ENCODE measurements around the gene FOXP1. TPM values are rescaled to one million over a fixed set of nuclear protein-coding genes. Genes with fewer than 3 reads are reported as not detected.

FOXP1 gene
- total RNA-seq, 2 donors from 2014 or later = 119 to 199 TPM

DNA sequence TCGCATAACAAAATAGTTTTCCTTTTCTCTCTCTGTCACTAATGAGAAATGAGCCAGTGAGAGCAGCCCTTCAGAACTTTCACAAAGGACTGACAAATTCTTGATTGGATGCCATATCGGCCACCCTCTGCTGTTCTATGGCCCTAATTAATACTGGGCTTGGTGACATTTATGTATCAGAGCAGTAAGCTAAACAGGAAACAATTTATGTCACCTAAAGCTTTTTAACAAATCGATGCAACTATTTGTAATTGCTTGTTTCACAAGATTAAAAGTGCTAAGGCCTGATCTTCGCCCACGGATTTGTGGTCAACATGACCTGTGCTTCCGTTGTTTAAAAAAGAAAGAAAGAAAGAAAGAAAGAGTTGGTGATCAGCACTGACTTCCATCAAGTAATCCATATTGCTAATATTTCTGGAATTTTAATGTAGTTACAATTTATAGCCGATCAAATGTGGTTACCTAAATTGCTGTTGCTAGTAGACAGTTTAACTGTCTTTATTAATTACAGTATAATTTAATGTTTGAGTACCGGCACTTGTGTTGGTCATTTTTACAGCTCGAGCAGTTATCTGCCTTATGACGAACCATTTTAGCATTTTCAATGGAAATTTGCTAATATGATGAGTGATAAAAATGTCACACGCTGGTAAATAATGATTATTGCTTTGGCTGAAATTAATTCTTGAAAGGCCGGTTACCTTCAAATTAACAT, 631.3 kb downstream of the FOXP1 start:
- Mint-ChIP-seq H3K36me3 (no peaks in the 10 kb centered on the region), H3K9me3 (no peaks in the 10 kb centered on the region), H3K27ac (no peak overlapping the region)
- DNase-seq (ENCODE audit: low spot score in 2 of 2) (no peak), ATAC-seq (no peak)

DNA sequence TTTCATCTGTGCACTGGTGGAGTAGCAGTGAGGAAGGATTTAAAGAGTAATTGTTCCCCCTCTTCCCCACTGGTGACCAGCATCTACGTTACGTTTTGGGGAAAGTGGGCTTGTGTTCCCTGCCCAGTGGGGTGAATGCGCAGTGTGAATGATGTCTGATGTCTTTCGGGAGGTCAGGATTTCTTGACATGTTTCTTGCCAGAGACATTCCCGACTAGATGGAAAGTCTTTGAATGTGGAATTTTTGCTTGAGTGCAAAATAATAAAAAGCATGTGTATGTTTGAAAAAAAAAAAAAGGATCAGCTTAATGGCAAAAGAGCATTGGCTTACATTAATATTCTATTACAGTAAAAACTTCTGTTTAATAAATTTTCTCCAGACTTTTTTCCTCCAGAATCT, 632.2 kb downstream of the FOXP1 start:
- H3K36me3 Mint-ChIP-seq = no peaks in the 10 kb centered on the region
- no peak for ATAC-seq
- peak overlapping the region in 1 of 2 donors; percentile 73 for H3K27ac Mint-ChIP-seq
- no peaks in the 10 kb centered on the region for H3K9me3 Mint-ChIP-seq
- DNase-seq (ENCODE audit: low spot score in 2 of 2) = no peak

DNA sequence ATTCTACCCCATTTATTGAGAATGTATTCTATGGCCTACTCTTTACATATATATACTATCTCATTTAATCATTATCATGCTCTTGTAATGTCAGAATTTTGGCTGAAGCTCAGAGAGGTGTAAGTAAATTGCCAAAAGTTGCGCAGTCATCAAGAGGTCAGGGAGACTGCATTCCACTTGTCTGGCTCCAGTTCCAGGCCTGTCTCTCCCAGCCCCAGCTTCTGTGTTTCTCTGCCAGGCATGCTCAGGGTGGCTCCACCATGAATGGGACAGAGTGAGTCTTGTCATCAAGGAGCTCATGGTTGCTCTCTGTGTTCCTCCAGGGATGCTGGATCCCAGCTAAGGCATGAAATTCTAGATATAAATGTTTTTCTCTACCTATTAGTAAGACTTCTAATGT, 635.9 kb downstream of the FOXP1 start:
- Mint-ChIP-seq H3K9me3 (peaks cover 4 to 6% of the 10 kb centered on the region in 2 donors), H3K27ac (peak overlapping the region in 1 of 2 donors; percentile 15), H3K36me3 (no peaks in the 10 kb centered on the region)
- ATAC-seq = no peak
- no peak for DNase-seq (ENCODE audit: low spot score in 2 of 2)

DNA sequence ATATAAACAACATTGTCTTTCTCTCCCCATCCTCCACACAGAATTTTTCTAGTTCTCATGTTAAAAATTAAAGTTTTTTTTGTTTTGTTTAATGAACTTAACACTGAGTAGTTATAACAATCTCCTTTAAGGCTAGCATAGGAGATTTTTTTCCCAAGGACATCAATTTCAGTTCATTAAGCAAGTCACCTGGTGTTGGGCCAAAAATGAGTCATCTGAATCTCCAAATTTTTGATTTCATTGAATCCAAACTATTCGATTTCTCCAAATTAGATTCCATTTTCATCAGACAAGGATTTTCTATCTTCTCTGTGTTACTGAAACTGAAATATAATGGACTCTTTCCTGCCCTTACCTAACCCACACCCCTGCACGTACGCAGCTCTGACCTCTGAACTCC, 639.6 kb downstream of the FOXP1 start:
- no peak overlapping the region for H3K27ac Mint-ChIP-seq
- DNase-seq (ENCODE audit: low spot score in 2 of 2) (no peak), ATAC-seq (no peak)
- H3K36me3 Mint-ChIP-seq = no peaks in the 10 kb centered on the region
- peaks cover 4 to 11% of the 10 kb centered on the region in 2 donors for H3K9me3 Mint-ChIP-seq

DNA sequence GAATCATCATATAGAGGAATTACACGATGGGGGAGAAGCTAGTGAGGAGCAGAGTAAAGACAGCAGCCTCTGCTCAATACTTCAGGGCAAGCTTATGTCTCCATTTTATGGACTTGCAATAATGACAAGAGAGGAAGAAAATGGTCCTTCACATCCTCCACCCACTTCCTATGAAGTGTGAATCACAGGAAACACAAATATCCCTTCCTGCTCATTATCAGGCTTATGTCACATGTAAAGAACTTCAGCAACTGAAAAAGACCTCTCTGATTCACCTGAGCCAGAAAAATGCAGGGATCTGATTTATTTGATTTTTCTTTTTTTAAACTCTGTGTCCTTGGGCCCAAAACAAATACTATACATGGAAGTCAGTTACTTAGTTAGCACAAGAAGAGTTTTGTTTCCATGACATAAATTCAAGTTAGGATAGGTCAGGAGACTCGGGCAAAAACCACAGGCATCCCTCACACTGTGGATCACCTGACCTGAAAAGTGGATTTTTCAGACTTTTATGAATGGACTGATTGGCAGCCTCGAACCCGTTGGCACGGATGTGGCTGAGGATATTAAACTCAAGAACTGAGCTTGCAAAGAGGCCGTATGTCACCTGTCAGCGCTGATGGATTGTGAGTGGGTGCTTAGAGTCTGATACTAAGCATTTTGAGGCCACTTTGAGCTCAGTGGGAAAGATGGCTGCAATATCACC, 650.3 kb downstream of the FOXP1 start:
- DNase-seq (ENCODE audit: low spot score in 2 of 2) = no peak

DNA sequence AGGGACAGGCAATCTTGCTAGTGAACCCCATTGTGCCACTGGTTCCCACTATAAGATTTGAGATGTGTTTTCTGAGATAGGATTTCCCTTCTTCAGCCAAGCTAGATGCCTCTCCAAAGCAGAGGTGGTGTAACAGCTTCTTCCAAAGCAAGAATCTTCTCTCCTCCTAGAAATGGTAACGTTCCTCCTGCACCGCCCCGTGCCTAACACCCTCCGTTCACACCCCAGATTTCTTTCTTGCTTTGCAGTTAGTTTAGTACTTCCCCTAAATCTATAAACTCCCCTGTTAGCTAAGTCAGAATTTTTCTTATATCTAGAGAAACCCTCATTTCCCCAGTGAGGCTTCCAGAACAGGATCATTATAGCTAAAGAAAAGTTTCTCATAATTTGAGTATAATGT, 653.5 kb downstream of the FOXP1 start:
- DNase-seq (ENCODE audit: low spot score in 2 of 2) (no peak), ATAC-seq (no peak)
- no peak overlapping the region for H3K27ac Mint-ChIP-seq
- no peaks in the 10 kb centered on the region for H3K36me3 Mint-ChIP-seq
- H3K9me3 Mint-ChIP-seq = peaks cover 0 to 4% of the 10 kb centered on the region in 2 donors

More for the DNA sequence above, 650.3 kb downstream of the FOXP1 start:
- Mint-ChIP-seq H3K9me3 (no peaks in the 10 kb centered on the region), H3K36me3 (no peaks in the 10 kb centered on the region), H3K27ac (no peak overlapping the region)
- no peak for ATAC-seq

DNA sequence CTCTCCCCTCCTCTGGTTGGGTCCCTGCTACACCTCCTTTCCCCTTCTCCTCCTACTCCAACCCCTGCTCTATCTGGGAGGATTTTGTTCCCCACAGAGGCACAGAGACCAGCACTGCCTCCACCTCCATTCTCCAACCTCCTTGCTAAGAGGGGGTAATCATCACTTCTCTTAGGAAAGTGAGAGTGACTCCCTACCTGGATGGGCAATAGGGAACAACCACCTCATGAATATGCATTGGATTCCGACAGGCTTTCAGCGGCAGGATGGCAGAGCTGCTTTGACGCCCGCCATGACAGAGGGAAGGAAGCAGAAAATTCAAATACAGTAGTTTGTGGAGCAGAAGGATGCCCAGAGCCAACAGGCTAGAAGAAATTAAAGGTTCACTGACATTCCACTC, 656.3 kb downstream of the FOXP1 start:
- no peak for ATAC-seq
- no peak for DNase-seq (ENCODE audit: low spot score in 2 of 2)
- Mint-ChIP-seq H3K27ac (peak overlapping the region in 1 of 2 donors; percentile 17), H3K9me3 (peaks cover 0 to 4% of the 10 kb centered on the region in 2 donors), H3K36me3 (peaks cover 5 to 6% of the 10 kb centered on the region in 2 donors)

DNA sequence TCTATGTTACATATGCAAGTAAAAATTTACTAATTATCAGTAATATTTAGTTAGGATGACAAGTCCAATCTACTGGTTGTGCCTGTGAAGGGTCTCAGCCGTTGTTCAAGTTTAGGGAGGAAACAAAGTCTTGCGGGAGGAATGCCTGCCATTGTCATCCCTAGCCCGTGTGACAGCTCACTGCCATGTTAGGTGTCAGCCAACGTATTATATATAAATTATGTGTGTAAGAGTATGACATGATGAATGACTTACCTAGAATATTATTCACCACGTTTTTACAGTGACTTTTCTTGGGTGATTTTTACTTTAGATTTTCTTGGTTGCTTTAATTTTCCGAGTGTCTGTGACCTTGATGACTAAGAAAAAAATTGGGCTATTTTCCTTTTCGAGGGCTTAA, 656.7 kb downstream of the FOXP1 start:
- H3K27ac Mint-ChIP-seq = no peak overlapping the region
- peaks cover 0 to 4% of the 10 kb centered on the region in 2 donors for H3K9me3 Mint-ChIP-seq
- no peak for ATAC-seq
- H3K36me3 Mint-ChIP-seq = peaks cover 5 to 6% of the 10 kb centered on the region in 2 donors
- no peak for DNase-seq (ENCODE audit: low spot score in 2 of 2)

DNA sequence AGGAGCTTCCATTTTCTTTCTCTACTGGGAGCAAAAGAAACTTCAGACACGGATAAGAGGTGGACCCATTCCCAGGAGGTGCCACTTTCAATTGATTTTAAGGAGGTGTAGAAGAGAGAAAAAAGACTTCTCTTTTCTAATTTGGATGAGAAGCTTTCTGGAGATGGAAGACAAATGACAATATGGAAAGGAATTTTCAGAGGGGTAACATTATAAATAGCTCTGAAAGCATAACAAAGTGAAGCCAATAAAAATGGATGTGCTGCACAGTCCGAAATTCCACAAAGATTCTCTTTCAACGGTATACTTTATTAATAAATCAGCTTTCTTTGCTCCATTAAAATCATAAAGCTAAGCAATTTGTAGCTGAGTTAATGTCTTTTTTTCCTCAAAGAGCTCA, 663.9 kb downstream of the FOXP1 start:
- Mint-ChIP-seq H3K36me3 (peaks cover 5 to 6% of the 10 kb centered on the region in 2 donors), H3K27ac (no peak overlapping the region), H3K9me3 (no peaks in the 10 kb centered on the region)
- ATAC-seq = no peak
- DNase-seq (ENCODE audit: low spot score in 2 of 2) = no peak

DNA sequence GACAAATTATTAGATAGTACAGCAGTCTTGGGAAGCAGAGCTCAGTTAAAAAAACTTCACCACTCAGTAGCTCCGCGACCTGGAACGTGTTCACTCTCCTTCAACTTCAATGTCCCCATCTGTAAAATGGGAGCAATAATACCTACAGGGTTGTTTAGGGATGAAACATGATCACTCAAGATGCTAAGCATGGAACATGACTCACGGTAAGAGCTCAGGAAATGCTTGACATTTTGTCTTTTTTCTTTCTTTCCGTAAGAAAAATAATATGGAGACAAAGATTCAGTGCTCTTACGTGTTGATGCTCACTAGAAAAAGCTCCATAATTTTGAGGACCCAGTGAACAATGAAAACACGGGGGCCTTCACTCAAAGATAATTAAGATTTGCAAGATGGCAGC, 664.4 kb downstream of the FOXP1 start:
- Mint-ChIP-seq H3K9me3 (no peaks in the 10 kb centered on the region), H3K27ac (no peak overlapping the region)

DNA sequence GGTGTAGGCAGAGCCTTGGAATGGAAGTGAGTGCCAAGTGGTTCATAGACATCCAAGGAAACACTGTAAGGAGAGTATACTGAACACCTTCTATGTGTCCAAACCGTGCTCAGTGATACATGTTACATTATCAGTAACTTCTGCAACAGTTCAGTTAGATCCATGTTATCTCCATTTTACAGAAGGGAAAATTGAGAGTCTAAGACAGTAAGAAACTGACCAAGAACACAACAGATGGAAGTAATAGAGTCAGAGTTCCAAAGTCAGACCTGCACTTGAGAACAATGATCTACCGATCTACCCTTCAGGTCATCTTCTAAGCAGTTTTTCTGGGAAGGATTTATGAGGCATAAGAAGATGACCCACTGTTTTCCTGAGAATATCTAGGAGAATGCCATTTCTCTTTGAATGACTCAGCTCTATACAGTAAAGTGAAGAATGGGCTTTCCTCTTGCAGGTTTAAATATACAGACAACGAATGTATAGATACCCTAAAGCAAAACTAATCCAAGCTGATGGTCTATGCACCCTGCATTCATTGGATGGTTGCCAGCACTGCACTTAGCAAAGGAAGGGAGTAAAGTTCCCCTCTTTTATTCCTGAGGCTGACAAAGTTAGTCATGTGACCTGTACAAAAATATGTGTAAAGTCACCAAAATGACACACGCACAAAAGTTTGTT, 667.0 kb downstream of the FOXP1 start:
- no peaks in the 10 kb centered on the region for H3K9me3 Mint-ChIP-seq
- ATAC-seq (no peak), DNase-seq (ENCODE audit: low spot score in 2 of 2) (no peak)
- no peaks in the 10 kb centered on the region for H3K36me3 Mint-ChIP-seq
- H3K27ac Mint-ChIP-seq = no peak overlapping the region

More for the DNA sequence above, 664.4 kb downstream of the FOXP1 start:
- DNase-seq (ENCODE audit: low spot score in 2 of 2) (no peak), ATAC-seq (no peak)
- peaks cover 5 to 6% of the 10 kb centered on the region in 2 donors for H3K36me3 Mint-ChIP-seq

DNA sequence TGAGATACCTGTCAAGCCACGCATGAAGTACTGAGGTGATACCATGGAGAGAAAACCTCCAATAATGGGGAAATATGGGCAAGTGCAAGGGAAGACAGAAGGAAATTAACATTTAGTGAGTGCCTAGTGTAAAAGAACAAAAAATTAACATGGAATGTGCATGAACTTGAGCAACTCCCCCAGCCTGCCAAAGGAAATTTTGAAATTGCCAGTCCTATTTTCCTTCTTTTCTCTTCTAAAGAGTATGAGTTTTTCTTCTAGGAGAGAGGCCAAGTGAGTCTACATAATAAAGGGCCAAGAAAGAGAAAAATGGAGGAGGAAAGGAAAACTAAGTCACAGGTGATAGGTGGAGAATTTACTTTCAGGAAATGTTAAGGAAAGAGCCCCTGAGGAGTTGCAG, 668.7 kb downstream of the FOXP1 start:
- H3K36me3 Mint-ChIP-seq = no peaks in the 10 kb centered on the region
- H3K27ac Mint-ChIP-seq = no peak overlapping the region
- no peaks in the 10 kb centered on the region for H3K9me3 Mint-ChIP-seq
- no peak for DNase-seq (ENCODE audit: low spot score in 2 of 2)
- no peak for ATAC-seq

DNA sequence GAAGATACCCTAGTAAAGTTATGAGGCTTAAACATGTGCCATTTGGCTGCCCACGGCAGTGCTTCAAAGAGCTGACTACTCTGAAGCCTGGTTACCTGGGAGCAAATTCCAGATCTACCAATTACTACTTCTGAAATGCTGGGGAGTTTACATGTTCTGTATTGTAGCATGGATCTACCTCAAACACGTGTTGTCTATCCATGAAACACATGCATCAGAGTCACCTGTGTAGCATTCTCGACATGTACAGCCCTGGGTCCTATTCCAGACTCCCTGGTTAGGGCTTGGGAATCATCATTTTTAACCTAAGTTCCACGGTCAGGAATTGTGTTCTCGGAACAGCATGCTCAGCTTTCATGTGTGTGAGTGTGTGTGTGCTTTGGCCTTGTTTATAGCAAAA, 671.8 kb downstream of the FOXP1 start:
- no peak overlapping the region for H3K27ac Mint-ChIP-seq
- no peak for DNase-seq (ENCODE audit: low spot score in 2 of 2)
- ATAC-seq = no peak
- no peaks in the 10 kb centered on the region for H3K36me3 Mint-ChIP-seq
- no peaks in the 10 kb centered on the region for H3K9me3 Mint-ChIP-seq

DNA sequence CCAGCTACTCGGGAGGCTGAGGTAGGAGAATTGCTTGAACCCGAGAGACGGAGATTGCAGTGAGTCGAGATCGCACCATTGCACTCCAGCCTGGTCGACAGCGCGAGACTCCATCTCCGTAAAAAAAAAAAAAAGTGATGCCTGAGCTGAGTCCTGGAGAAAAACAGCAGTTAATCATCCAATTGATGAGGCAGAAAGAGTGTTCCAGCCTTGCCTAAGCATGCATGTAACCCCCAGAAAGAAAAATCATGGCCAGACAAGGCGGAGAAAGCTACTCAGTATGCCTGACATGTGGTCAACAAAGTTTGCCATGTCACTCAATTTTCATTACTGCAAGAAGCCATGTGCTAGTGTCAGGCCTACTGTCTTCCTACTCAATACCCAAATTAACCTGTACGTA, 678.0 kb downstream of the FOXP1 start:
- H3K36me3 Mint-ChIP-seq = no peaks in the 10 kb centered on the region
- H3K27ac Mint-ChIP-seq = no peak overlapping the region
- no peak for ATAC-seq
- H3K9me3 Mint-ChIP-seq = no peaks in the 10 kb centered on the region
- DNase-seq (ENCODE audit: low spot score in 2 of 2) = no peak

Data from activated naive CD4-positive, alpha-beta T cell treated with anti-CD3 and anti-CD28 coated beads, Interleukin-2, amount 50 U/mL, for 72 hours (primary cell).